ENCODE data around the gene ZNF641. TPM values are rescaled to one million over a fixed set of nuclear protein-coding genes. Genes with fewer than 3 reads are reported as not detected.

ZNF641 gene
- total and polyA plus RNA-seq, 2 of the 13 experiments (the other 11 are each of a cell fraction or from before 2014, with no cell fraction given): 4.4 to 6.6 TPM

DNA sequence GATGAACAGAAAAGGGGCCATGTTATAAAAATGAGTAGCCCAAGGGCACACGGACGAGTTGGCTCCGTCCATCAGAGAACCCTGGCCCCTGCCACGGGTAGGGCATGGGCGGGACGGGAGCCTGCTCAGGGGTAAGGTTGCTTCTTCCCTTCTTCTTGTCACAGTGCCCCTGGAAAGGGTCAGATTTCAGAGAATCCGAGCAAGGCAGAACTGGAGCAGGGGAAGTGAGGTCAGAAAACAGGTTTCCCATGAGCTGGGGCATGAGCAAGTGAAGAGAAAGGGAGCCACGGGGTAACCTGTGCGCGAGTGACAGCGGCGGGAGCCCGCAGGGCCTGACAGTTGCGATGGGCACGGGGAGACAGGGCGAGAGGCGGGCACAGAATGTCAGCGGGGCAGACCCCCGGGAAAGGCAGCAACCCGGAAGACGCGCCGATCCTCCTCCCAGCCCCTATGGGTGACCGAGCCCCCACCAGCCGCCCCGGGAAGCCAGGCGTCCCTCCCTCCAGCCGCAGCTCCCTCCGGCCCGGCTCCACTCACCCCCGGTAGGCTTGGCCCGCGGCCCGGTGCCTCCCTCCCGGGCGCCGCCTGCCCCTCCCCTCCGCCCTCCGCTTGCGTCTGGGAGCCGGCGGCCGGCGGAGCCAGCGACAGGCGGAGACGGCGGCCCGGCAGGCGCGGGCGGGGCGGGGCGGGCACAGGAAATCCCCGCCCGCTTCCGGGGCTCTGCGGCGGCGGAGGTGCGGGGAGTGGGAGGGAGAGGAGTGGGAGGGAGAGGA is at the start of gene ZNF641 (continued):
- TF ChIP-seq, protein P1, sequence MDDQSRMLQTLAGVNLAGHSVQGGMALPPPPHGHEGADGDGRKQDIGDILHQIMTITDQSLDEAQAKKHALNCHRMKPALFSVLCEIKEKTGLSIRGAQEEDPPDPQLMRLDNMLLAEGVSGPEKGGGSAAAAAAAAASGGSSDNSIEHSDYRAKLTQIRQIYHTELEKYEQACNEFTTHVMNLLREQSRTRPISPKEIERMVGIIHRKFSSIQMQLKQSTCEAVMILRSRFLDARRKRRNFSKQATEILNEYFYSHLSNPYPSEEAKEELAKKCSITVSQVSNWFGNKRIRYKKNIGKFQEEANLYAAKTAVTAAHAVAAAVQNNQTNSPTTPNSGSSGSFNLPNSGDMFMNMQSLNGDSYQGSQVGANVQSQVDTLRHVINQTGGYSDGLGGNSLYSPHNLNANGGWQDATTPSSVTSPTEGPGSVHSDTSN (CRISPR knock-in tag; IDR thresholded peaks at IDR 0.05; ENCODE audit: borderline replicate concordance): no peak
- TF ChIP-seq MAZ (IDR thresholded peaks at IDR 0.05; ENCODE audit: borderline replicate concordance, low read depth, low read length): no peak
- TF ChIP-seq MAZ (CRISPR knock-in tag; IDR thresholded peaks at IDR 0.05; ENCODE audit: low read depth): peak; percentile 69; the same call in 1 of the 2 replicates
- no peak for TF ChIP-seq RFX5 (IDR thresholded peaks at IDR 0.05; ENCODE audit: low read depth, low read length)
- no peak for TF ChIP-seq SMARCC2 (IDR thresholded peaks at IDR 0.05)
- no peak for TF ChIP-seq SALL1 (CRISPR knock-in tag; IDR thresholded peaks at IDR 0.05)
- 0 out of 2 replicates have a peak, but pooled peaks have one; percentile 68 for TF ChIP-seq ZNF543 (CRISPR knock-in tag; IDR thresholded peaks at IDR 0.05)
- no peak for TF ChIP-seq NFIB (CRISPR knock-in tag; IDR thresholded peaks at IDR 0.05; ENCODE audit: borderline replicate concordance)
- TF ChIP-seq KLF11 (CRISPR knock-in tag; IDR thresholded peaks at IDR 0.05): no peak
- TF ChIP-seq GABPB1 (CRISPR knock-in tag; IDR thresholded peaks at IDR 0.05): peak; percentile 74; the same call in 1 of the 2 replicates
- TF ChIP-seq, protein P2, sequence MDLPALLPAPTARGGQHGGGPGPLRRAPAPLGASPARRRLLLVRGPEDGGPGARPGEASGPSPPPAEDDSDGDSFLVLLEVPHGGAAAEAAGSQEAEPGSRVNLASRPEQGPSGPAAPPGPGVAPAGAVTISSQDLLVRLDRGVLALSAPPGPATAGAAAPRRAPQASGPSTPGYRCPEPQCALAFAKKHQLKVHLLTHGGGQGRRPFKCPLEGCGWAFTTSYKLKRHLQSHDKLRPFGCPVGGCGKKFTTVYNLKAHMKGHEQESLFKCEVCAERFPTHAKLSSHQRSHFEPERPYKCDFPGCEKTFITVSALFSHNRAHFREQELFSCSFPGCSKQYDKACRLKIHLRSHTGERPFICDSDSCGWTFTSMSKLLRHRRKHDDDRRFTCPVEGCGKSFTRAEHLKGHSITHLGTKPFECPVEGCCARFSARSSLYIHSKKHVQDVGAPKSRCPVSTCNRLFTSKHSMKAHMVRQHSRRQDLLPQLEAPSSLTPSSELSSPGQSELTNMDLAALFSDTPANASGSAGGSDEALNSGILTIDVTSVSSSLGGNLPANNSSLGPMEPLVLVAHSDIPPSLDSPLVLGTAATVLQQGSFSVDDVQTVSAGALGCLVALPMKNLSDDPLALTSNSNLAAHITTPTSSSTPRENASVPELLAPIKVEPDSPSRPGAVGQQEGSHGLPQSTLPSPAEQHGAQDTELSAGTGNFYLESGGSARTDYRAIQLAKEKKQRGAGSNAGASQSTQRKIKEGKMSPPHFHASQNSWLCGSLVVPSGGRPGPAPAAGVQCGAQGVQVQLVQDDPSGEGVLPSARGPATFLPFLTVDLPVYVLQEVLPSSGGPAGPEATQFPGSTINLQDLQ (CRISPR knock-in tag; IDR thresholded peaks at IDR 0.05): 0 out of 2 replicates have a peak, but pooled peaks have one; percentile 32
- TF ChIP-seq, protein P3, sequence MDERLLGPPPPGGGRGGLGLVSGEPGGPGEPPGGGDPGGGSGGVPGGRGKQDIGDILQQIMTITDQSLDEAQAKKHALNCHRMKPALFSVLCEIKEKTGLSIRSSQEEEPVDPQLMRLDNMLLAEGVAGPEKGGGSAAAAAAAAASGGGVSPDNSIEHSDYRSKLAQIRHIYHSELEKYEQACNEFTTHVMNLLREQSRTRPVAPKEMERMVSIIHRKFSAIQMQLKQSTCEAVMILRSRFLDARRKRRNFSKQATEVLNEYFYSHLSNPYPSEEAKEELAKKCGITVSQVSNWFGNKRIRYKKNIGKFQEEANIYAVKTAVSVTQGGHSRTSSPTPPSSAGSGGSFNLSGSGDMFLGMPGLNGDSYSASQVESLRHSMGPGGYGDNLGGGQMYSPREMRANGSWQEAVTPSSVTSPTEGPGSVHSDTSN (CRISPR knock-in tag; IDR thresholded peaks at IDR 0.05): no peak
- TF ChIP-seq ZNF10 (CRISPR knock-in tag; IDR thresholded peaks at IDR 0.05; ENCODE audit: borderline replicate concordance, low read depth): no peak
- no peak for TF ChIP-seq ZC3H13 (CRISPR knock-in tag; IDR thresholded peaks at IDR 0.05)
- 0 out of 2 replicates have a peak, but pooled peaks have one; percentile 35 for TF ChIP-seq ZBTB7A (CRISPR knock-in tag; IDR thresholded peaks at IDR 0.05)
- TF ChIP-seq, protein P4, sequence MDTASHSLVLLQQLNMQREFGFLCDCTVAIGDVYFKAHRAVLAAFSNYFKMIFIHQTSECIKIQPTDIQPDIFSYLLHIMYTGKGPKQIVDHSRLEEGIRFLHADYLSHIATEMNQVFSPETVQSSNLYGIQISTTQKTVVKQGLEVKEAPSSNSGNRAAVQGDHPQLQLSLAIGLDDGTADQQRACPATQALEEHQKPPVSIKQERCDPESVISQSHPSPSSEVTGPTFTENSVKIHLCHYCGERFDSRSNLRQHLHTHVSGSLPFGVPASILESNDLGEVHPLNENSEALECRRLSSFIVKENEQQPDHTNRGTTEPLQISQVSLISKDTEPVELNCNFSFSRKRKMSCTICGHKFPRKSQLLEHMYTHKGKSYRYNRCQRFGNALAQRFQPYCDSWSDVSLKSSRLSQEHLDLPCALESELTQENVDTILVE (CRISPR knock-in tag; IDR thresholded peaks at IDR 0.05): peak; percentile 34; the same call in 1 of the 2 replicates
- TF ChIP-seq MTA1 (CRISPR knock-in tag; IDR thresholded peaks at IDR 0.05; ENCODE audit: borderline replicate concordance): no peak
- no peak for TF ChIP-seq HDAC6 (IDR thresholded peaks at IDR 0.05; ENCODE audit: low read depth, low read length)
- peak in 1 of 2 experiments; percentile 55; a peak in 1 of 4 replicates for TF ChIP-seq POLR2A (IDR thresholded peaks at IDR 0.05; ENCODE audit: insufficient read depth in 1 of 2, low read depth in 2 of 2, low read length in 2 of 2)
- no peak for TF ChIP-seq ESRRA (CRISPR knock-in tag; IDR thresholded peaks at IDR 0.05; ENCODE audit: low read depth)
- TF ChIP-seq, protein P5, sequence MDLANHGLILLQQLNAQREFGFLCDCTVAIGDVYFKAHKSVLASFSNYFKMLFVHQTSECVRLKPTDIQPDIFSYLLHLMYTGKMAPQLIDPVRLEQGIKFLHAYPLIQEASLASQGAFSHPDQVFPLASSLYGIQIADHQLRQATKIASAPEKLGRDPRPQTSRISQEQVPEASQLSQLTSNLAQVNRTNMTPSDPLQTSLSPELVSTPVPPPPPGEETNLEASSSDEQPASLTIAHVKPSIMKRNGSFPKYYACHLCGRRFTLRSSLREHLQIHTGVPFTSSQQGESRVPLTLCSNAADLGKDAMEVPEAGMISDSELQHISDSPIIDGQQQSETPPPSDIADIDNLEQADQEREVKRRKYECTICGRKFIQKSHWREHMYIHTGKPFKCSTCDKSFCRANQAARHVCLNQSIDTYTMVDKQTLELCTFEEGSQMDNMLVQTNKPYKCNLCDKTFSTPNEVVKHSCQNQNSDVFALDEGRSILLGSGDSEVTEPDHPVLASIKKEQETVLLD (CRISPR knock-in tag; IDR thresholded peaks at IDR 0.05; ENCODE audit: low read depth): peak; percentile 79; the same call in 1 of the 2 replicates
- no peak for TF ChIP-seq ZBTB8A (CRISPR knock-in tag; IDR thresholded peaks at IDR 0.05; ENCODE audit: borderline replicate concordance, low read depth)

Data from HepG2 (cell line).